IMR-90 (cell line): ENCODE results near the gene ZGLP1.

Experiments
- CTCF ChIP-seq: conservative IDR thresholded peaks from 2 replicates; pipeline ENCODE4 v1.5.1; 2012; ENCODE audit warnings: mild to moderate bottlenecking, low read depth, low read length, improper control_type of control experiment
- NFE2L2 ChIP-seq: fragments of 150-350 bp; IDR thresholded peaks from 2 replicates; pipeline ENCODE4 v1.6.1; 2016; ENCODE audit warnings: low read depth, mild to moderate bottlenecking, low read length
- POLR2A ChIP-seq: IDR thresholded peaks from 2 replicates; pipeline ENCODE4 v1.6.1; 2012; ENCODE audit warnings: mild to moderate bottlenecking, low read depth, low read length
- RCOR1 ChIP-seq: IDR thresholded peaks from 2 replicates; pipeline ENCODE4 v1.6.1; 2012; ENCODE audit warnings: mild to moderate bottlenecking, low read length, improper control_type of control experiment; ENCODE audit not compliant: insufficient replicate concordance
- RFX5 ChIP-seq: IDR thresholded peaks from 2 replicates; pipeline ENCODE4 v1.8.0; 2012; ENCODE audit warnings: low read depth, mild to moderate bottlenecking, low read length, moderate library complexity

GRCh38 chr19:10266706-10267105 is 42.9 kb downstream of the ZGLP1 start:
- TF ChIP-seq POLR2A (no peak), NFE2L2 (no peak), CTCF (no peak), RCOR1 (no peak), RFX5 (no peak)
